MM.1S (cell line): ENCODE data around the gene F12.
A peak's percentile ranks its signal among the peaks of the same experiment; 100 is the strongest.

Experiments
- DNase-seq: peaks from one replicate; pipeline ENCODE4 v3.0.0-alpha.2; 2015
- H2AFZ ChIP-seq: fragments of 300-600 bp; sonication (generic); 2 replicates; pipeline ENCODE4 v1.6.0; 2016; ENCODE audit warnings: antibody characterized with exemption, low read length
- H3F3A ChIP-seq: fragments of 300-600 bp; sonication (generic); 2 replicates; pipeline ENCODE4 v1.6.1; 2016; ENCODE audit warnings: mild to moderate bottlenecking, antibody characterized with exemption, low read length, moderate library complexity, mixed read lengths; ENCODE audit not compliant: insufficient read depth
- H3K27ac ChIP-seq: fragments of 300-600 bp; sonication (generic); 2 replicates; pipeline ENCODE4 v1.5.1; 2016; ENCODE audit warnings: mild to moderate bottlenecking, low read length
- H3K27me3 ChIP-seq: fragments of 300-600 bp; sonication (generic); replicated peaks from 2 replicates; pipeline ENCODE4 v1.6.0; 2016; ENCODE audit warnings: low read length; ENCODE audit not compliant: insufficient read depth
- H3K36me3 ChIP-seq: fragments of 300-600 bp; sonication (generic); replicated peaks from 2 replicates; pipeline ENCODE4 v1.6.1; 2016; ENCODE audit warnings: mild to moderate bottlenecking, low read length, mixed read lengths; ENCODE audit not compliant: insufficient read depth
- H3K4me1 ChIP-seq: fragments of 300-600 bp; sonication (generic); 2 replicates; pipeline ENCODE4 v1.6.1; 2016; ENCODE audit warnings: low read length, mixed read lengths
- H3K4me2 ChIP-seq: fragments of 300-600 bp; sonication (generic); 2 replicates; pipeline ENCODE4 v1.6.0; 2016; ENCODE audit warnings: low read depth, low read length
- H3K4me3 ChIP-seq: fragments of 300-600 bp; sonication (generic); 2 replicates; pipeline ENCODE4 v1.5.1; 2016; ENCODE audit warnings: low read length, mixed read lengths
- H3K79me2 ChIP-seq: fragments of 300-600 bp; sonication (generic); 2 replicates; pipeline ENCODE4 v1.6.1; 2016; ENCODE audit warnings: mixed run types, low read length, mixed read lengths
- H3K9ac ChIP-seq: fragments of 300-600 bp; sonication (generic); 2 replicates; pipeline ENCODE4 v1.6.1; 2016; ENCODE audit warnings: low read length, mixed read lengths
- H3K9me2 ChIP-seq: fragments of 300-600 bp; sonication (generic); replicated peaks from 2 replicates; pipeline ENCODE4 v1.6.1; 2016; ENCODE audit warnings: mild to moderate bottlenecking, low read length, mixed read lengths; ENCODE audit not compliant: insufficient read depth
- H3K9me3 ChIP-seq: fragments of 300-600 bp; sonication (generic); replicated peaks from 2 replicates; pipeline ENCODE4 v1.6.1; 2016; ENCODE audit warnings: mild to moderate bottlenecking, low read length, mixed read lengths; ENCODE audit not compliant: insufficient read depth
- H4K20me1 ChIP-seq: fragments of 300-600 bp; sonication (generic); 2 replicates; pipeline ENCODE4 v1.6.1; 2016; ENCODE audit warnings: mild to moderate bottlenecking, low read length, moderate library complexity, mixed read lengths; ENCODE audit not compliant: insufficient read depth
- CTCF ChIP-seq: fragments of 300-600 bp; sonication (generic); IDR thresholded peaks from 2 replicates; pipeline ENCODE4 v1.5.1; 2016; ENCODE audit warnings: antibody characterized with exemption, low read length, mixed read lengths
- EZH2 ChIP-seq: fragments of 300-600 bp; sonication (generic); optimal IDR thresholded peaks from 2 replicates; pipeline ENCODE3; 2017; ENCODE audit warnings: low read depth, mild to moderate bottlenecking, antibody characterized with exemption, low read length, mixed read lengths
- EZH2phosphoT487 ChIP-seq: fragments of 300-600 bp; sonication (generic); IDR thresholded peaks from 2 replicates; pipeline ENCODE4 v1.6.1; 2018; ENCODE audit warnings: antibody characterized with exemption, low read length

Gene F12

GRCh38 chr5:177456976-177457851, 47.9 kb upstream of the F12 start:
- no peaks in the 10 kb centered on the region for H3K36me3 ChIP-seq
- no peak overlapping the region for H3K4me3 ChIP-seq
- no peaks in the 10 kb centered on the region for H3K9me2 ChIP-seq
- H3K4me1 ChIP-seq: peaks cover 17% of the 10 kb centered on the region
- peak overlapping the region; percentile 97; the same call in 1 of the 2 replicates for H3K4me2 ChIP-seq
- no peak overlapping the region for H3K27ac ChIP-seq
- peaks cover 15% of the 10 kb centered on the region for H3F3A ChIP-seq
- no peak overlapping the region for H2AFZ ChIP-seq
- H3K79me2 ChIP-seq: no peaks in the 10 kb centered on the region; the same call in 1 of the 2 replicates
- H3K9ac ChIP-seq: no peak overlapping the region
- no peaks in the 10 kb centered on the region for H3K9me3 ChIP-seq
- TF ChIP-seq CTCF (peak; percentile 50), EZH2 (no peak)
- H4K20me1 ChIP-seq: no peaks in the 10 kb centered on the region
- peaks cover 27% of the 10 kb centered on the region for H3K27me3 ChIP-seq
- DNase-seq: peak; percentile 96

DNA sequence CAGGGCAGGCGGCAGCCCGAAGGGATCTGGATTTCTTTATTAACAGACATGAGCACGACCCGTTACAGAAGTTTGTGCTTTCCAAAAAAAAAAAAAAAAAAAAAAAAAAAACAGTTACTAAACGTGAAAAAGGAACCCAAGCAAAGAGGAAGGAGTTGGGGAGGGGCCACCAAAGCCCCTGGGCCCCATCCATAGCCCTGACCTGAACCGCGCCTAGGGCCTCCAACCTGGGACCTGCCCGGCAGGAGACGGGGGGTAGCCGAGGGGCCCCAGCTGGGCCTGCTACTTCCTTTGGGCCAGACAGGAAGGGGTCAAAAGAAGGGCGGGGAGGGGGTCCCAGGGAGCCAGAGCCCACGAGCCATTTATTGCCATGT, 47.2 kb upstream of the F12 start:
- H3K4me1 ChIP-seq: peaks cover 17% of the 10 kb centered on the region
- H3K27me3 ChIP-seq: peaks cover 21% of the 10 kb centered on the region
- H3K9me2 ChIP-seq: no peaks in the 10 kb centered on the region
- no peaks in the 10 kb centered on the region for H3K36me3 ChIP-seq
- H3K9me3 ChIP-seq: no peaks in the 10 kb centered on the region
- no peak overlapping the region for H2AFZ ChIP-seq
- H3K4me2 ChIP-seq: peak overlapping the region; percentile 97; the same call in 1 of the 2 replicates
- DNase-seq: no peak
- H3K79me2 ChIP-seq: no peaks in the 10 kb centered on the region; the same call in 1 of the 2 replicates
- H4K20me1 ChIP-seq: no peaks in the 10 kb centered on the region
- H3F3A ChIP-seq: peaks cover 15% of the 10 kb centered on the region
- no peak overlapping the region for H3K4me3 ChIP-seq
- no peak overlapping the region for H3K27ac ChIP-seq
- no peak for TF ChIP-seq EZH2
- TF ChIP-seq EZH2phosphoT487: no peak
- TF ChIP-seq CTCF: no peak
- H3K9ac ChIP-seq: no peak overlapping the region

- H3F3A ChIP-seq: peaks cover 15% of the 10 kb centered on the region
- peak; percentile 91 for DNase-seq
- peaks cover 17% of the 10 kb centered on the region for H3K4me1 ChIP-seq
- no peaks in the 10 kb centered on the region for H3K36me3 ChIP-seq
- peak overlapping the region; percentile 87 for H3K9ac ChIP-seq
- H3K9me2 ChIP-seq: no peaks in the 10 kb centered on the region
- H3K4me2 ChIP-seq: peak overlapping the region; percentile 97
- peak overlapping the region; percentile 79 for H2AFZ ChIP-seq
- no peaks in the 10 kb centered on the region for H4K20me1 ChIP-seq
- peaks cover 17% of the 10 kb centered on the region for H3K27me3 ChIP-seq
- H3K4me3 ChIP-seq: peak overlapping the region; percentile 76
- peak overlapping the region; percentile 78 for H3K27ac ChIP-seq
- no peak for TF ChIP-seq EZH2phosphoT487
- TF ChIP-seq EZH2: no peak
- TF ChIP-seq CTCF: peak; percentile 81
- H3K9me3 ChIP-seq: no peaks in the 10 kb centered on the region
- no peaks in the 10 kb centered on the region; the same call in 1 of the 2 replicates for H3K79me2 ChIP-seq
Observed at GRCh38 chr5:177455661-177456590, 46.6 kb upstream of the F12 start.
